SU-DHL-6 (cell line): ENCODE data around the gene MARCHF11.

Experiments
- EZH2phosphoT487 ChIP-seq: fragments of 200-600 bp; sonication (generic), shearing (Covaris generic); conservative IDR thresholded peaks from 2 replicates; pipeline ENCODE4 v1.6.1; 2018; ENCODE audit warnings: mild to moderate bottlenecking, antibody characterized with exemption, low read length, moderate library complexity, mixed read lengths
- TF ChIP-seq, protein P1 (sequence below): fragments of 200-600 bp; sonication (generic); IDR thresholded peaks from one replicate; pipeline ENCODE4 v1.5.1; 2017; ENCODE audit warnings: antibody characterized with exemption, mild to moderate bottlenecking, low read length, moderate library complexity; ENCODE audit not compliant: insufficient read depth, poor library complexity, severe bottlenecking

DNA sequence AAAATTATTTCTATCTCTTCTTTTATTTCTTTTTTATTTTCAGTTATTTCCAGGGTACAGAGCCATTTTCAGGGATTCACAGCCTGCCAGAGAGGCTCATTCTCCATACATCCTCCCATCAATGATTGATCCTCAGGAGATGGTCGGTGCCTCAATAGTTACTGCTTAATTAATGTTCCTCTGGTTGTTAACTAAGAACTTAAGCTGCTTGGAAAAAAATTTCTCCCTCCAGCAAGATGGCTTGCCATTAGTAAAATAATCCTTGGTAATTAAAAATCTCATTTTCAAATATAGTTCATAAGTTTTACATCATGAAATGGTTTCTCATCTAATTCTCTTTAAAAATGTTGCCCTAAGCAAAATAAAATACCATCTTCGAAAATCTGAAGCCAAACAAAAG, 20.0 kb downstream of the MARCHF11 start:
- TF ChIP-seq, protein P1, sequence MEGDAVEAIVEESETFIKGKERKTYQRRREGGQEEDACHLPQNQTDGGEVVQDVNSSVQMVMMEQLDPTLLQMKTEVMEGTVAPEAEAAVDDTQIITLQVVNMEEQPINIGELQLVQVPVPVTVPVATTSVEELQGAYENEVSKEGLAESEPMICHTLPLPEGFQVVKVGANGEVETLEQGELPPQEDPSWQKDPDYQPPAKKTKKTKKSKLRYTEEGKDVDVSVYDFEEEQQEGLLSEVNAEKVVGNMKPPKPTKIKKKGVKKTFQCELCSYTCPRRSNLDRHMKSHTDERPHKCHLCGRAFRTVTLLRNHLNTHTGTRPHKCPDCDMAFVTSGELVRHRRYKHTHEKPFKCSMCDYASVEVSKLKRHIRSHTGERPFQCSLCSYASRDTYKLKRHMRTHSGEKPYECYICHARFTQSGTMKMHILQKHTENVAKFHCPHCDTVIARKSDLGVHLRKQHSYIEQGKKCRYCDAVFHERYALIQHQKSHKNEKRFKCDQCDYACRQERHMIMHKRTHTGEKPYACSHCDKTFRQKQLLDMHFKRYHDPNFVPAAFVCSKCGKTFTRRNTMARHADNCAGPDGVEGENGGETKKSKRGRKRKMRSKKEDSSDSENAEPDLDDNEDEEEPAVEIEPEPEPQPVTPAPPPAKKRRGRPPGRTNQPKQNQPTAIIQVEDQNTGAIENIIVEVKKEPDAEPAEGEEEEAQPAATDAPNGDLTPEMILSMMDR = no peak
- no peak for TF ChIP-seq EZH2phosphoT487
